Thyroid gland (tissue), 4 donors: ENCODE measurements around the gene ERCC3. TPM values are rescaled to one million over a fixed set of nuclear protein-coding genes. Genes with fewer than 3 reads are reported as not detected.

Experiments used
- DNase-seq, 2 donors: peaks; one replicate each; pipeline ENCODE4 v3.0.0-alpha.2; 2019
- H3K27ac ChIP-seq, 3 donors: fragments of 200-600 bp; sonication (generic); 1 replicate in 2 of 3; 2 replicates in 1 of 3; pipeline ENCODE4 v1.5.1; 2016 to 2019; ENCODE audit warnings: mild to moderate bottlenecking in 1 of 3, moderate library complexity in 1 of 3
- H3K27me3 ChIP-seq: fragments of 200-600 bp; sonication (generic); one replicate; pipeline ENCODE4 v1.5.1; 2019
- H3K36me3 ChIP-seq, 2 donors: fragments of 200-600 bp; sonication (generic); one replicate each; pipeline ENCODE4 v1.5.1; 2016 to 2019
- H3K4me1 ChIP-seq, 2 donors: fragments of 200-600 bp; sonication (generic); one replicate each; pipeline ENCODE4 v1.5.1; 2017 to 2019
- H3K4me3 ChIP-seq, 3 donors: fragments of 200-600 bp; sonication (generic); replicated peaks in 1 of 3; 1 replicate in 2 of 3; 2 replicates in 1 of 3; pipeline ENCODE4 v1.5.1; 2016; ENCODE audit warnings: mild to moderate bottlenecking in 1 of 3
- H3K9me3 ChIP-seq: fragments of 200-600 bp; sonication (generic); one replicate; pipeline ENCODE4 v1.5.1; 2017
- POLR2A ChIP-seq, 2 donors: fragments of 450-650 bp; IDR thresholded peaks; one replicate each; pipeline ENCODE4 v1.6.1; 2017; ENCODE audit warnings: antibody characterized with exemption in 2 of 2, mild to moderate bottlenecking in 2 of 2, moderate library complexity in 1 of 2
- WGBS, 2 donors: methylation state at CpG; one replicate each; pipeline ENCODE4 v1.1.5; 2017; 5-methylcytosine and 5-hydroxymethylcytosine counted together
- intact Hi-C: fragments of 100-400 bp; cut with DNase I; formaldehyde crosslinking; loops from one replicate; pipeline ENCODE4 v1.15.1; 2023
- total RNA-seq, 4 donors: library from RNA; depleted of rRNA; stranded (reverse); fragments of >200 nt; gene quantifications; one replicate each; pipeline ENCODE4 v1.2.3, GENCODE V29; 2016
- TF ChIP-seq, protein P1 (sequence below), 6 experiments: fragments of 200-600 bp in 3 of 6; fragments of 450-650 bp in 3 of 6; sonication (generic) in 3 of 6; IDR thresholded peaks; one replicate each; pipeline ENCODE4 v1.5.1; 2016 to 2019; ENCODE audit warnings: antibody characterized with exemption in 6 of 6, mild to moderate bottlenecking in 2 of 6, inconsistent platforms in 1 of 6, moderate library complexity in 1 of 6

Gene ERCC3
- total RNA-seq, 4 donors from 2014 or later, result 24.7 to 55.9 (median 36.3) TPM

- Histone ChIP-seq H3K36me3 (peaks cover 16 to 44% of the 10 kb centered on the region in 2 donors), H3K4me1 (no peaks in the 10 kb centered on the region), H3K9me3 (no peaks in the 10 kb centered on the region), H3K27ac (no peak overlapping the region), H3K27me3 (no peaks in the 10 kb centered on the region), H3K4me3 (no peak overlapping the region)
- WGBS, 2 donors, result 94 to 95% methylated on average over 2 of the region's 2 CpGs
- TF ChIP-seq, protein P1, sequence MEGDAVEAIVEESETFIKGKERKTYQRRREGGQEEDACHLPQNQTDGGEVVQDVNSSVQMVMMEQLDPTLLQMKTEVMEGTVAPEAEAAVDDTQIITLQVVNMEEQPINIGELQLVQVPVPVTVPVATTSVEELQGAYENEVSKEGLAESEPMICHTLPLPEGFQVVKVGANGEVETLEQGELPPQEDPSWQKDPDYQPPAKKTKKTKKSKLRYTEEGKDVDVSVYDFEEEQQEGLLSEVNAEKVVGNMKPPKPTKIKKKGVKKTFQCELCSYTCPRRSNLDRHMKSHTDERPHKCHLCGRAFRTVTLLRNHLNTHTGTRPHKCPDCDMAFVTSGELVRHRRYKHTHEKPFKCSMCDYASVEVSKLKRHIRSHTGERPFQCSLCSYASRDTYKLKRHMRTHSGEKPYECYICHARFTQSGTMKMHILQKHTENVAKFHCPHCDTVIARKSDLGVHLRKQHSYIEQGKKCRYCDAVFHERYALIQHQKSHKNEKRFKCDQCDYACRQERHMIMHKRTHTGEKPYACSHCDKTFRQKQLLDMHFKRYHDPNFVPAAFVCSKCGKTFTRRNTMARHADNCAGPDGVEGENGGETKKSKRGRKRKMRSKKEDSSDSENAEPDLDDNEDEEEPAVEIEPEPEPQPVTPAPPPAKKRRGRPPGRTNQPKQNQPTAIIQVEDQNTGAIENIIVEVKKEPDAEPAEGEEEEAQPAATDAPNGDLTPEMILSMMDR (IDR thresholded peaks at IDR 0.05), result no peak
- TF ChIP-seq POLR2A (IDR thresholded peaks at IDR 0.05), result no peak
- intact Hi-C loops, result loop anchor here (10.0 kb wide), 1 partner anchor 158 kb away; no protein-coding TSS in a partner anchor
- DNase-seq, result no peak
These were observed 32.5 kb upstream of the ERCC3 start for GRCh38 chr2:127326289-127326945.

GRCh38 chr2:127324635-127325034, 30.7 kb upstream of the ERCC3 start:
- WGBS, 2 donors, result 59 to 61% methylated on average over 3 of the region's 3 CpGs
- Histone ChIP-seq H3K4me3 (no peak overlapping the region), H3K4me1 (no peaks in the 10 kb centered on the region), H3K9me3 (no peaks in the 10 kb centered on the region), H3K27ac (no peak overlapping the region), H3K27me3 (no peaks in the 10 kb centered on the region), H3K36me3 (peaks cover 29 to 57% of the 10 kb centered on the region in 2 donors)
- intact Hi-C loops, result loop anchor here (10.0 kb wide), 1 partner anchor 160 kb away; no protein-coding TSS in a partner anchor
- peak in 1 of 2 donors; percentile 12 for DNase-seq
- no peak for TF ChIP-seq POLR2A (IDR thresholded peaks at IDR 0.05)
- TF ChIP-seq, protein P1 (IDR thresholded peaks at IDR 0.05), result peak in 4 of 6 experiments; percentile 32 to 71 (median 62)

GRCh38 chr2:127321303-127321702, 27.4 kb upstream of the ERCC3 start:
- intact Hi-C loops, result loop anchor here (10.0 kb wide), 1 partner anchor 163 kb away; no protein-coding TSS in a partner anchor
- TF ChIP-seq, protein P1 (IDR thresholded peaks at IDR 0.05), result no peak
- TF ChIP-seq POLR2A (IDR thresholded peaks at IDR 0.05), result no peak
- no peak for DNase-seq
- Histone ChIP-seq H3K27ac (no peak overlapping the region), H3K4me3 (no peak overlapping the region), H3K27me3 (no peaks in the 10 kb centered on the region), H3K9me3 (no peaks in the 10 kb centered on the region), H3K36me3 (peaks cover 45 to 53% of the 10 kb centered on the region in 2 donors), H3K4me1 (no peaks in the 10 kb centered on the region)

DNA sequence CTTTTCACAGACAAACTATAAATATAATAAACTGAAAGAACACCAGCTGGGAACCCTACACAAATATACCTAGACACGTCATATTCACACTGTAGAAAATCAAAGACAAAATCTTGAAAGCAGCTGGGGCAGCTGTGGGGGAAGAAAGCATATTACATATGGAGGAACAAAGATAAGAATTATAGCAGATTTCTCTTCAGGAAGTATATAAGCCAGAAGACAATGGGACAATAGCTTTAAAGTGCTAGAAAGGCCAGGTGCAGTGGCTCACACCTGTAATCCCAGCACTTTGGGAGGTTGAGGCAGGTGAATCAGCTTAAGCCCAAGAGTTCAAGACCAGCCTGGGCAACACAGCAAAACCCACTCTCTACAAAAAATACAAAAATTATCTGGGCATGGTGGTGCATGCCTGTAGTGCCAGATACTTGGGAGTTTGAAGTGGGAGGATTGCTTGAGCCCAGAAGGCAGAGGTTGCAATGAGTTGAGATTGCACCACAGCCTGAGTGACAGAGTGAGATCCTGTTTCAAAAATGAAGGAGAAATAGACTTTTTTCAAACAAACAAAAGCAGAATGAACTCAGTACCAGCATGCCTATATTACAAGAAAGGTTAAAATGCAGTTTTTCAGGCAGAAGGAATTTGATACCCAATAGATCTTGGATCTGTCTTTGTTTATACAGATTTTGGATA, 26.8 kb upstream of the ERCC3 start:
- H3K27me3 ChIP-seq, result no peaks in the 10 kb centered on the region
- no peak for TF ChIP-seq POLR2A (IDR thresholded peaks at IDR 0.05)
- TF ChIP-seq, protein P1 (IDR thresholded peaks at IDR 0.05), result no peak
- no peak for DNase-seq
- H3K4me1 ChIP-seq, result no peaks in the 10 kb centered on the region
- no peak overlapping the region for H3K4me3 ChIP-seq
- no peaks in the 10 kb centered on the region for H3K9me3 ChIP-seq
- intact Hi-C loops, result loop anchor here (10.0 kb wide), 1 partner anchor 164 kb away; no protein-coding TSS in a partner anchor
- 98% methylated on average over 1 of the region's 1 CpG for WGBS, 2 donors
- peaks cover 45 to 56% of the 10 kb centered on the region in 2 donors for H3K36me3 ChIP-seq
- H3K27ac ChIP-seq, result no peak overlapping the region

DNA sequence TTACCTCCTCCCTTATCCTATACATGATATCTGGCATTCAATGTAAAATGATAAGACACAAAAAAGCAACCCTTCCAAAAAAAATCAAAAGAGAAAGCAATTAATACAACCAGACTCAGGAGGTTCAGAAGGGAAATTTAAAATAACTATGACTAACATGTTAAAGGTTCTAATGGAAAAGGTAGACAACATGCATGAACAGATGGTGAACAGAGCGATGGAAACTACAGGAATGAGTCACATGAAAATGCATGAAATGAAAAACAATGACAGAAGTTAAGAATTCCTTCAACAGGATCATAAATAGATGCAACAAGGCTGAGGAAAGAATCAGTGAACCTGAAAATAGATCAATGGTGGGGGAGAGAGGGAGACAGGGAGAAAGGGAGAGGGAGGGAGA, 26.1 kb upstream of the ERCC3 start:
- no peak overlapping the region for H3K27ac ChIP-seq
- H3K4me1 ChIP-seq, result no peaks in the 10 kb centered on the region
- H3K36me3 ChIP-seq, result peaks cover 45 to 57% of the 10 kb centered on the region in 2 donors
- TF ChIP-seq POLR2A (IDR thresholded peaks at IDR 0.05), result no peak
- TF ChIP-seq, protein P1 (IDR thresholded peaks at IDR 0.05), result no peak
- H3K4me3 ChIP-seq, result no peak overlapping the region
- intact Hi-C loops, result loop anchor here (10.0 kb wide), 1 partner anchor 165 kb away; no protein-coding TSS in a partner anchor
- DNase-seq, result no peak
- no peaks in the 10 kb centered on the region for H3K9me3 ChIP-seq
- WGBS, 2 donors, result 95 to 100% methylated on average over 1 of the region's 1 CpG
- H3K27me3 ChIP-seq, result no peaks in the 10 kb centered on the region
